ENCODE results near the gene WNT11. TPM values are rescaled to one million over a fixed set of nuclear protein-coding genes. Genes with fewer than 3 reads are reported as not detected.

The WNT11 gene
- total and polyA plus RNA-seq, 2 experiments from 2014 or later: not detected

GRCh38 chr11:76209375-76209972 lies 3.2 kb upstream of the WNT11 start:
- H3K36me3 ChIP-seq (ENCODE audit: low read depth): no peaks in the 10 kb centered on the region
- H3K4me2 ChIP-seq (ENCODE audit: unreplicated experiment): peak overlapping the region; percentile 98
- peaks cover 22% of the 10 kb centered on the region for H3K27me3 ChIP-seq (replicated peaks; ENCODE audit: insufficient read depth)
- H2AFZ ChIP-seq: peak overlapping the region; percentile 76
- WGBS, 2 experiments (ENCODE audit: low coverage in 1 of 2, low lambda C conversion rate in 2 of 2, missing lambda C conversion rate in 2 of 2): 3 to 4% methylated on average over 34 to 42 of the region's 61 CpGs
- 0 out of 2 replicates have a peak, but pooled peaks cover 5% of the 10 kb centered on the region for H3K4me1 ChIP-seq (ENCODE audit: insufficient read depth)
- no peaks in the 10 kb centered on the region for H3K79me2 ChIP-seq (ENCODE audit: insufficient read depth)
- H3K4me3 ChIP-seq: peak overlapping the region; percentile 75
- H3K9me2 ChIP-seq (ENCODE audit: insufficient read depth): no peaks in the 10 kb centered on the region
- no peak overlapping the region for H3K9ac ChIP-seq
- no peak overlapping the region for H3K27ac ChIP-seq
- H3K9me3 ChIP-seq (ENCODE audit: low read depth): no peaks in the 10 kb centered on the region
- in situ Hi-C loops (cut with MboI): no loop called here
- peak; percentile 21 for DNase-seq
- peak; percentile 48 for TF ChIP-seq EZH2 (IDR thresholded peaks at IDR 0.05; ENCODE audit: insufficient read depth, poor library complexity, severe bottlenecking)
- TF ChIP-seq EZH2phosphoT487 (IDR thresholded peaks at IDR 0.05; ENCODE audit: insufficient read depth, low read depth): no peak
- H3F3A ChIP-seq (ENCODE audit: insufficient read depth): no peaks in the 10 kb centered on the region
- no peaks in the 10 kb centered on the region for H4K20me1 ChIP-seq (ENCODE audit: insufficient read depth)

GRCh38 chr11:76208438-76209374 lies 2.4 kb upstream of the WNT11 start:
- DNase-seq: peak; percentile 64
- H3K27me3 ChIP-seq (replicated peaks; ENCODE audit: insufficient read depth): peaks cover 22% of the 10 kb centered on the region
- no peak overlapping the region for H3K9ac ChIP-seq
- H3K27ac ChIP-seq: no peak overlapping the region
- no peaks in the 10 kb centered on the region for H3K9me2 ChIP-seq (ENCODE audit: insufficient read depth)
- in situ Hi-C loops (cut with MboI): no loop called here
- no peaks in the 10 kb centered on the region for H3F3A ChIP-seq (ENCODE audit: insufficient read depth)
- H3K36me3 ChIP-seq (ENCODE audit: low read depth): no peaks in the 10 kb centered on the region
- 2 to 4% methylated on average over 58 to 74 of the region's 79 CpGs for WGBS, 2 experiments (ENCODE audit: low coverage in 1 of 2, low lambda C conversion rate in 2 of 2, missing lambda C conversion rate in 2 of 2)
- H3K9me3 ChIP-seq (ENCODE audit: low read depth): no peaks in the 10 kb centered on the region
- no peak for TF ChIP-seq EZH2phosphoT487 (IDR thresholded peaks at IDR 0.05; ENCODE audit: insufficient read depth, low read depth)
- peak; percentile 19 for TF ChIP-seq EZH2 (IDR thresholded peaks at IDR 0.05; ENCODE audit: insufficient read depth, poor library complexity, severe bottlenecking)
- peak overlapping the region; percentile 76 for H2AFZ ChIP-seq
- H3K79me2 ChIP-seq (ENCODE audit: insufficient read depth): no peaks in the 10 kb centered on the region
- H3K4me1 ChIP-seq (ENCODE audit: insufficient read depth): 0 out of 2 replicates have a peak, but pooled peaks cover 5% of the 10 kb centered on the region
- peak overlapping the region; percentile 98 for H3K4me2 ChIP-seq (ENCODE audit: unreplicated experiment)
- H3K4me3 ChIP-seq: peak overlapping the region; percentile 75
- no peaks in the 10 kb centered on the region for H4K20me1 ChIP-seq (ENCODE audit: insufficient read depth)

- DNase-seq: peak; percentile 92
- no peaks in the 10 kb centered on the region for H3K9me2 ChIP-seq (ENCODE audit: insufficient read depth)
- 0 out of 2 replicates have a peak overlapping the region, but pooled peaks have one; percentile 36 for H3K9ac ChIP-seq
- H3K27ac ChIP-seq: no peak overlapping the region
- peak overlapping the region; percentile 75 for H3K4me3 ChIP-seq
- 2 to 3% methylated on average over 37 to 55 of the region's 55 CpGs for WGBS, 2 experiments (ENCODE audit: low coverage in 1 of 2, low lambda C conversion rate in 2 of 2, missing lambda C conversion rate in 2 of 2)
- peak overlapping the region; percentile 98 for H3K4me2 ChIP-seq (ENCODE audit: unreplicated experiment)
- peaks cover 22% of the 10 kb centered on the region for H3K27me3 ChIP-seq (replicated peaks; ENCODE audit: insufficient read depth)
- H2AFZ ChIP-seq: peak overlapping the region; percentile 94
- H3K9me3 ChIP-seq (ENCODE audit: low read depth): no peaks in the 10 kb centered on the region
- H3K79me2 ChIP-seq (ENCODE audit: insufficient read depth): no peaks in the 10 kb centered on the region
- in situ Hi-C loops (cut with MboI): no loop called here
- TF ChIP-seq EZH2 (IDR thresholded peaks at IDR 0.05; ENCODE audit: insufficient read depth, poor library complexity, severe bottlenecking) (no peak), EZH2phosphoT487 (IDR thresholded peaks at IDR 0.05; ENCODE audit: insufficient read depth, low read depth) (no peak)
- no peaks in the 10 kb centered on the region for H3F3A ChIP-seq (ENCODE audit: insufficient read depth)
- no peaks in the 10 kb centered on the region for H3K36me3 ChIP-seq (ENCODE audit: low read depth)
- no peaks in the 10 kb centered on the region for H4K20me1 ChIP-seq (ENCODE audit: insufficient read depth)
- 0 out of 2 replicates have a peak, but pooled peaks cover 5% of the 10 kb centered on the region for H3K4me1 ChIP-seq (ENCODE audit: insufficient read depth)
Measured at GRCh38 chr11:76207642-76208401, 1.5 kb upstream of the WNT11 start.

- Histone ChIP-seq H3K27me3 (replicated peaks; ENCODE audit: insufficient read depth) (peaks cover 21% of the 10 kb centered on the region), H3F3A (ENCODE audit: insufficient read depth) (no peaks in the 10 kb centered on the region), H3K27ac (no peak overlapping the region), H2AFZ (peak overlapping the region; percentile 94; the same call in 1 of the 2 replicates), H3K4me2 (ENCODE audit: unreplicated experiment) (peak overlapping the region; percentile 98), H4K20me1 (ENCODE audit: insufficient read depth) (no peaks in the 10 kb centered on the region), H3K9ac (no peak overlapping the region), H3K79me2 (ENCODE audit: insufficient read depth) (no peaks in the 10 kb centered on the region), H3K4me1 (ENCODE audit: insufficient read depth) (0 out of 2 replicates have a peak, but pooled peaks cover 5% of the 10 kb centered on the region), H3K9me2 (ENCODE audit: insufficient read depth) (no peaks in the 10 kb centered on the region), H3K4me3 (peak overlapping the region; percentile 75), H3K36me3 (ENCODE audit: low read depth) (no peaks in the 10 kb centered on the region), H3K9me3 (ENCODE audit: low read depth) (no peaks in the 10 kb centered on the region)
- TF ChIP-seq EZH2 (IDR thresholded peaks at IDR 0.05; ENCODE audit: insufficient read depth, poor library complexity, severe bottlenecking) (no peak), EZH2phosphoT487 (IDR thresholded peaks at IDR 0.05; ENCODE audit: insufficient read depth, low read depth) (no peak)
- 63 to 65% methylated on average over 14 to 18 of the region's 18 CpGs for WGBS, 2 experiments (ENCODE audit: low coverage in 1 of 2, low lambda C conversion rate in 2 of 2, missing lambda C conversion rate in 2 of 2)
- DNase-seq: no peak
- in situ Hi-C loops (cut with MboI): no loop called here
Measured at GRCh38 chr11:76206077-76206326, 300 bp downstream of the WNT11 start.

All from GM23248 (cell line).